ENCODE data around the gene UBAC2.

Gene UBAC2

GRCh38 chr13:99379856-99380801, 179.5 kb downstream of the UBAC2 start:
- FAIRE-seq (peak; percentile 14), DNase-seq (ENCODE audit: insufficient read length) (no peak)
- TF ChIP-seq POLR2AphosphoS5 (IDR thresholded peaks at IDR 0.05; ENCODE audit: low read depth, low read length) (no peak), POLR2A (IDR thresholded peaks at IDR 0.05; ENCODE audit: low read depth, low read length) (no peak), TAF1 (IDR thresholded peaks at IDR 0.05; ENCODE audit: borderline replicate concordance, low read depth, low read length) (no peak)

GRCh38 chr13:99380921-99381645, 180.4 kb downstream of the UBAC2 start:
- no peak for TF ChIP-seq POLR2A (IDR thresholded peaks at IDR 0.05; ENCODE audit: low read depth, low read length)
- TF ChIP-seq TAF1 (IDR thresholded peaks at IDR 0.05; ENCODE audit: borderline replicate concordance, low read depth, low read length), result no peak
- no peak for TF ChIP-seq POLR2AphosphoS5 (IDR thresholded peaks at IDR 0.05; ENCODE audit: low read depth, low read length)
- FAIRE-seq, result peak; percentile 82
- no peak for DNase-seq (ENCODE audit: insufficient read length)

GRCh38 chr13:99381766-99382165, 181.1 kb downstream of the UBAC2 start:
- TF ChIP-seq TAF1 (IDR thresholded peaks at IDR 0.05; ENCODE audit: borderline replicate concordance, low read depth, low read length) (no peak), POLR2A (IDR thresholded peaks at IDR 0.05; ENCODE audit: low read depth, low read length) (no peak), POLR2AphosphoS5 (IDR thresholded peaks at IDR 0.05; ENCODE audit: low read depth, low read length) (no peak)

GRCh38 chr13:99382428-99383133, 181.9 kb downstream of the UBAC2 start:
- TF ChIP-seq TAF1 (IDR thresholded peaks at IDR 0.05; ENCODE audit: borderline replicate concordance, low read depth, low read length) (no peak), POLR2AphosphoS5 (IDR thresholded peaks at IDR 0.05; ENCODE audit: low read depth, low read length) (no peak), POLR2A (IDR thresholded peaks at IDR 0.05; ENCODE audit: low read depth, low read length) (no peak)
- DNase-seq (ENCODE audit: insufficient read length) (no peak), FAIRE-seq (no peak)

More at GRCh38 chr13:99381766-99382165, 181.1 kb downstream of the UBAC2 start:
- no peak for DNase-seq (ENCODE audit: insufficient read length)
- no peak for FAIRE-seq

GRCh38 chr13:99383511-99383921, 182.9 kb downstream of the UBAC2 start:
- DNase-seq (ENCODE audit: insufficient read length) (no peak), FAIRE-seq (no peak)
- TF ChIP-seq TAF1 (IDR thresholded peaks at IDR 0.05; ENCODE audit: borderline replicate concordance, low read depth, low read length) (no peak), POLR2A (IDR thresholded peaks at IDR 0.05; ENCODE audit: low read depth, low read length) (no peak), POLR2AphosphoS5 (IDR thresholded peaks at IDR 0.05; ENCODE audit: low read depth, low read length) (no peak)

- FAIRE-seq (no peak), DNase-seq (ENCODE audit: insufficient read length) (no peak)
- TF ChIP-seq POLR2A (IDR thresholded peaks at IDR 0.05; ENCODE audit: low read depth, low read length) (no peak), POLR2AphosphoS5 (IDR thresholded peaks at IDR 0.05; ENCODE audit: low read depth, low read length) (no peak), TAF1 (IDR thresholded peaks at IDR 0.05; ENCODE audit: borderline replicate concordance, low read depth, low read length) (no peak)
These were observed 183.3 kb downstream of the UBAC2 start for GRCh38 chr13:99383946-99384345.

GRCh38 chr13:99384468-99384867, 183.8 kb downstream of the UBAC2 start:
- DNase-seq (ENCODE audit: insufficient read length) (no peak), FAIRE-seq (no peak)
- TF ChIP-seq TAF1 (IDR thresholded peaks at IDR 0.05; ENCODE audit: borderline replicate concordance, low read depth, low read length) (no peak), POLR2AphosphoS5 (IDR thresholded peaks at IDR 0.05; ENCODE audit: low read depth, low read length) (no peak), POLR2A (IDR thresholded peaks at IDR 0.05; ENCODE audit: low read depth, low read length) (no peak)

GRCh38 chr13:99385161-99385560, 184.5 kb downstream of the UBAC2 start:
- DNase-seq (ENCODE audit: insufficient read length) (no peak), FAIRE-seq (no peak)
- TF ChIP-seq TAF1 (IDR thresholded peaks at IDR 0.05; ENCODE audit: borderline replicate concordance, low read depth, low read length) (no peak), POLR2AphosphoS5 (IDR thresholded peaks at IDR 0.05; ENCODE audit: low read depth, low read length) (no peak), POLR2A (IDR thresholded peaks at IDR 0.05; ENCODE audit: low read depth, low read length) (no peak)

- no peak for TF ChIP-seq TAF1 (IDR thresholded peaks at IDR 0.05; ENCODE audit: borderline replicate concordance, low read depth, low read length)
- TF ChIP-seq POLR2AphosphoS5 (IDR thresholded peaks at IDR 0.05; ENCODE audit: low read depth, low read length), result no peak
- no peak for TF ChIP-seq POLR2A (IDR thresholded peaks at IDR 0.05; ENCODE audit: low read depth, low read length)
- DNase-seq (ENCODE audit: insufficient read length) (no peak), FAIRE-seq (no peak)
These were observed 185.3 kb downstream of the UBAC2 start for GRCh38 chr13:99385940-99386339.

GRCh38 chr13:99386495-99386894, 185.8 kb downstream of the UBAC2 start:
- no peak for DNase-seq (ENCODE audit: insufficient read length)
- FAIRE-seq, result no peak
- no peak for TF ChIP-seq POLR2A (IDR thresholded peaks at IDR 0.05; ENCODE audit: low read depth, low read length)
- TF ChIP-seq POLR2AphosphoS5 (IDR thresholded peaks at IDR 0.05; ENCODE audit: low read depth, low read length), result no peak
- no peak for TF ChIP-seq TAF1 (IDR thresholded peaks at IDR 0.05; ENCODE audit: borderline replicate concordance, low read depth, low read length)
